Measurements from ENCODE around the gene GTF2H3.
"Not testable (repeated sequence)": the region's sequence is repeated elsewhere in the genome, so short reads cannot be mapped to it uniquely, and the experiment has no call there.

The GTF2H3 gene

GRCh38 chr12:123633379-123634141 lies at the start of gene GTF2H3, which contains the start of gene EIF2B1:
Gene GTF2H3 (plus strand): TSS chr12:123633829. CDS start chr12:123633860, 31 bp downstream.
Gene EIF2B1 (minus strand): TSS chr12:123633686. CDS start chr12:123633557, 129 bp downstream.
- peak; percentile 94 for DNase-seq

- DNase-seq = no peak
These were observed 41.7 kb upstream of the GTF2H3 start for GRCh38 chr12:123591702-123592481.

GRCh38 chr12:123595729-123596128 lies 37.9 kb upstream of the GTF2H3 start:
- DNase-seq = no peak

GRCh38 chr12:123597100-123597499 lies 36.5 kb upstream of the GTF2H3 start:
- no peak for DNase-seq

GRCh38 chr12:123598522-123598921 lies 35.1 kb upstream of the GTF2H3 start:
- DNase-seq = no peak

- no peak for DNase-seq
These were observed 34.3 kb upstream of the GTF2H3 start for GRCh38 chr12:123599310-123599709.

GRCh38 chr12:123599721-123600120 lies 33.9 kb upstream of the GTF2H3 start:
- DNase-seq = no peak

- peak; percentile 24 for DNase-seq
These were observed 31.8 kb upstream of the GTF2H3 start, which contains the start of gene DDX55 for GRCh38 chr12:123601602-123602489. Gene DDX55 (plus strand): TSS chr12:123602099. CDS start chr12:123602149, 50 bp downstream.

GRCh38 chr12:123602651-123603195 lies 30.9 kb upstream of the GTF2H3 start:
- DNase-seq = no peak

- not testable (repeated sequence) for DNase-seq
These were observed 30.1 kb upstream of the GTF2H3 start for GRCh38 chr12:123603495-123603894.

GRCh38 chr12:123607756-123608155 lies 25.9 kb upstream of the GTF2H3 start:
- no peak for DNase-seq

- no peak for DNase-seq
These were observed 25.4 kb upstream of the GTF2H3 start for GRCh38 chr12:123608182-123608581.

- DNase-seq = no peak
These were observed 19.5 kb upstream of the GTF2H3 start for GRCh38 chr12:123614110-123614509.

- DNase-seq = no peak
These were observed 19.1 kb upstream of the GTF2H3 start for GRCh38 chr12:123614531-123614930.

GRCh38 chr12:123617144-123617543 lies 16.5 kb upstream of the GTF2H3 start:
- no peak for DNase-seq

- DNase-seq = no peak
These were observed 16.0 kb upstream of the GTF2H3 start for GRCh38 chr12:123617580-123617979.

- no peak for DNase-seq
These were observed 12.5 kb upstream of the GTF2H3 start for GRCh38 chr12:123621101-123621500.

- no peak for DNase-seq
These were observed 11.8 kb upstream of the GTF2H3 start for GRCh38 chr12:123621619-123622530.

- DNase-seq = no peak
These were observed 523 bp downstream of the GTF2H3 start for GRCh38 chr12:123634142-123634561.

- no peak for DNase-seq
These were observed 10.3 kb downstream of the GTF2H3 start for GRCh38 chr12:123643911-123644310.

- DNase-seq = no peak
These were observed 11.8 kb downstream of the GTF2H3 start for GRCh38 chr12:123645380-123645779.
